AG04449 (cell line): Measurements from ENCODE around the gene MGME1.

Experiments used
- CTCF ChIA-PET: fragments of 350-600 bp; formaldehyde crosslinking; extraction: SDS; loops from one replicate; lab custom pipeline; 2021; ENCODE audit warnings: antibody characterized with exemption; lab: Yijun Ruan, JAX
- POLR2A ChIA-PET: fragments of 400-600, 350-600 bp; formaldehyde crosslinking; extraction: SDS; loops from one replicate; lab custom pipeline; 2020; ENCODE audit warnings: antibody characterized with exemption, inconsistent platforms; lab: Yijun Ruan, JAX
- DNase-seq: peaks from one replicate; pipeline ENCODE4 v3.0.0-alpha.2; 2010; ENCODE audit warnings: low read depth, low spot score
- H3K4me3 ChIP-seq: 2 replicates; pipeline ENCODE4 v1.5.1; 2011; ENCODE audit warnings: low read depth, mild to moderate bottlenecking, control low read depth, low read length
- TF ChIP-seq, protein P1 (sequence below): IDR thresholded peaks from one replicate; pipeline ENCODE4 v1.5.1; 2011; ENCODE audit warnings: mild to moderate bottlenecking, moderate library complexity, low read length, control low read depth, inconsistent platforms; ENCODE audit not compliant: insufficient read depth; ENCODE audit errors: missing control alignments

The MGME1 gene

DNA sequence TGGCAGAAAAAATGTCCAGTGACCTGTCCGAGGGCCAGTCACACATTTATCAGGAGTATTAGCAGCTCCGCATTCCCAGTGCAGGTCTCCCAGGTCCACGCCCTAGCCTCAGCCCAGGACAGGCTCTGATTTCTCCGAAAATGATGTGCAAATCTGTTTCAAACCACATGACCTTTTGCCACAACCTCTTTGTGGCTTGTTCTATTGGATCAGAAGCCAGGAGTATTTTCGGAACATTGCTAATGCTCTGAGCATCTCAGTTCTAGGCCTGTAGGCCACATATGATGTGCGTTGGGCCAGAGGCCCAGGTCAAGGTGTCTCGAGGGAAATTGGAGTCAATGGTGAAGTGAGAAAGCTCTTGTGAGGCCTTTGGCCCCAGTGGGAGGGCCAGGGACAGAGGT, 40.6 kb upstream of the MGME1 start:
- ChIA-PET CTCF (interaction anchor here (3.2 kb wide), 1 partner anchor 10 kb away, joined by 13 read pairs; no protein-coding TSS in a partner anchor), POLR2A (interaction anchor here (1.0 kb wide), 1 partner anchor 358 kb away, joined by 4 read pairs; the partner anchor contains the start of gene DSTN)

DNA sequence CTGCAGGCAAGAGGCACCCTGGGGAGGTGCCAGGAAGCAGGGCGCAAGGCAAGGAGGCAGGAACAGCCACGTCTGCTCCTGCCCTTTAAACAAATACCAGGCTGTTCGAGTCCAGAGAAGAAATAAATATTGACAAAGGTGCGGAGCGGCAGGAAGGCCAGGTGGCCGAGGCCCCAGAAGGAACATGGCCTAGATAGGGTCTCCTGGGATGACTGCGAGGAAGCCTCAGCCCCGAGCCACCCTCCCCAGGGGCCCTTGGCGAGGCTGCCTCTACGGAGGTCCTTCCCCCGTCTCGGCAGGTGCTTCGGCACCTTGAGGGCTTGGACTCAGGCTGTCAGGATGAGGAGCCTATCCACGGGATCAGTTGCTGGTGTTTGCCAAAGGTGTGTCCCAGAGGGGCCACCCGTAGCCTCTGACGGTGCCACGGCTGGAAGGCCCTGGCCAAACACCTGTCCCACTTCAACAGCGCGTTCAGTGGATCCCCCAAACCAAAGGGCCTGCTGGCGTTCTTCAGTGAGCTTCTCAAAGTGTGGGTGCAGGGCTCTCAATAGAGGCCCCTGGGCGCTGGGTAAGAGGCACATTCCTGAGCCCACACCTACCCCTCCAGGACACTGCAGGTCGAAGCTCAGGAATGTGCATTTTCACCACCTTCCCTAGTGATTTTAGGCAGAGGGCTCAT, 40.0 kb upstream of the MGME1 start:
- no peak for DNase-seq
- ChIA-PET CTCF (interaction anchor here (0.6 to 3.2 kb wide), 3 partner anchors 9 to 246 kb away, joined by 3 to 13 read pairs (median 4); partner anchors contain the start of gene RRBP1), POLR2A (interaction anchor here (1.0 to 1.1 kb wide), 2 partner anchors 240 to 359 kb away, joined by 3 to 4 read pairs; partner anchors contain the start of gene DSTN)
- no peak overlapping the region for H3K4me3 ChIP-seq
- TF ChIP-seq, protein P1, sequence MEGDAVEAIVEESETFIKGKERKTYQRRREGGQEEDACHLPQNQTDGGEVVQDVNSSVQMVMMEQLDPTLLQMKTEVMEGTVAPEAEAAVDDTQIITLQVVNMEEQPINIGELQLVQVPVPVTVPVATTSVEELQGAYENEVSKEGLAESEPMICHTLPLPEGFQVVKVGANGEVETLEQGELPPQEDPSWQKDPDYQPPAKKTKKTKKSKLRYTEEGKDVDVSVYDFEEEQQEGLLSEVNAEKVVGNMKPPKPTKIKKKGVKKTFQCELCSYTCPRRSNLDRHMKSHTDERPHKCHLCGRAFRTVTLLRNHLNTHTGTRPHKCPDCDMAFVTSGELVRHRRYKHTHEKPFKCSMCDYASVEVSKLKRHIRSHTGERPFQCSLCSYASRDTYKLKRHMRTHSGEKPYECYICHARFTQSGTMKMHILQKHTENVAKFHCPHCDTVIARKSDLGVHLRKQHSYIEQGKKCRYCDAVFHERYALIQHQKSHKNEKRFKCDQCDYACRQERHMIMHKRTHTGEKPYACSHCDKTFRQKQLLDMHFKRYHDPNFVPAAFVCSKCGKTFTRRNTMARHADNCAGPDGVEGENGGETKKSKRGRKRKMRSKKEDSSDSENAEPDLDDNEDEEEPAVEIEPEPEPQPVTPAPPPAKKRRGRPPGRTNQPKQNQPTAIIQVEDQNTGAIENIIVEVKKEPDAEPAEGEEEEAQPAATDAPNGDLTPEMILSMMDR, result no peak

More for the DNA sequence above, 40.6 kb upstream of the MGME1 start:
- H3K4me3 ChIP-seq, result no peak overlapping the region
- TF ChIP-seq, protein P1, result no peak
- no peak for DNase-seq

- no peak for DNase-seq
- TF ChIP-seq, protein P1, result no peak
- ChIA-PET POLR2A (no interaction called here), CTCF (interaction anchor here (1.0 to 1.7 kb wide), 2 partner anchors 15 to 65 kb away, joined by 3 to 4 read pairs; no protein-coding TSS in a partner anchor)
- H3K4me3 ChIP-seq, result no peak overlapping the region
Observed at GRCh38 chr20:17931513-17931912, 37.3 kb upstream of the MGME1 start.

GRCh38 chr20:17932396-17932795, 36.4 kb upstream of the MGME1 start:
- no peak for DNase-seq
- POLR2A ChIA-PET, result no interaction called here
- CTCF ChIA-PET, result interaction anchor here (1.0 to 1.7 kb wide), 2 partner anchors 16 to 64 kb away, joined by 3 to 4 read pairs; no protein-coding TSS in a partner anchor
- TF ChIP-seq, protein P1, result no peak
- H3K4me3 ChIP-seq, result no peak overlapping the region

- ChIA-PET CTCF (interaction anchor here (1.5 kb wide), 1 partner anchor 35 kb away, joined by 6 read pairs; no protein-coding TSS in a partner anchor), POLR2A (no interaction called here)
- DNase-seq, result no peak
- TF ChIP-seq, protein P1, result no peak
- no peak overlapping the region for H3K4me3 ChIP-seq
Observed at GRCh38 chr20:17933121-17933520, 35.7 kb upstream of the MGME1 start.

DNA sequence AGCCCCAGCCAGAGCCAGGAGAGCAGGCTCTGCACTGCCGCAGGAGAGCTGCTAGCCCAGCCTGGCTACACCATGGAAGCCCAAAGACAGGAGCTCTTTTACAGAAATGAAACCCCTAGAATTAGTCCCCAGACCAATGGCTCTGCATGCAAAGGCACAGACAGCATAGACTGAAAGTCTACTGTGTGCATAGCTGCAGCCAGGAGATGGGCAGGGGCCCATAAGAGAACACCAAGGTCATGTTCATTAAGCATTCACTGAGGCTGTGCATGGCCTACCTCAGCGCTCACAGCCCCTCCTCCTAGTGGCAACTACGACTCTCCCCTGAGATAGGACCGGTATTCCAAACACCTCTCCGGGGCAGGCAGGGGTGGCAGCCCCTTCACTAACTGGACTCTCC, 35.1 kb upstream of the MGME1 start:
- ChIA-PET POLR2A (interaction anchor here (1.0 kb wide), 1 partner anchor 251 kb away, joined by 3 read pairs; no protein-coding TSS in a partner anchor), CTCF (interaction anchor here (0.9 to 1.5 kb wide), 3 partner anchors 36 to 253 kb away, joined by 4 to 6 read pairs (median 5); no protein-coding TSS in a partner anchor)
- TF ChIP-seq, protein P1, result no peak
- no peak for DNase-seq
- H3K4me3 ChIP-seq, result no peak overlapping the region
